ENCODE data around the gene RPS21. TPM values are rescaled to one million over a fixed set of nuclear protein-coding genes. Genes with fewer than 3 reads are reported as not detected.

Gene RPS21
- total RNA-seq, 1 donor from 2014 or later = 1,629 TPM

- H3K4me3 Mint-ChIP-seq = peak overlapping the region; percentile 95
- peaks cover 46% of the 10 kb centered on the region for H4K20me1 ChIP-seq (ENCODE audit: low read depth)
- peak overlapping the region; percentile 99 for H3K4me2 ChIP-seq
- peaks cover 18% of the 10 kb centered on the region for H3K4me1 ChIP-seq
- no peak overlapping the region for H3K27ac Mint-ChIP-seq
- H2AFZ ChIP-seq (replicated peaks) = no peak overlapping the region
- H3K9ac ChIP-seq = peak overlapping the region; percentile 86
- H3K4me3 ChIP-seq = peak overlapping the region; percentile 96
- peaks cover 38% of the 10 kb centered on the region for H3F3A ChIP-seq (ENCODE audit: low read depth)
- H3K27me3 Mint-ChIP-seq (ENCODE audit: insufficient read depth, low read depth) = peaks cover 8% of the 10 kb centered on the region
- no peaks in the 10 kb centered on the region for H3K9me3 Mint-ChIP-seq
- no peak for DNase-seq (ENCODE audit: low spot score)
- no peak overlapping the region for H3K27ac ChIP-seq
- H3K79me2 ChIP-seq (ENCODE audit: low read depth) = peaks cover 61% of the 10 kb centered on the region
- H3K36me3 ChIP-seq = peaks cover 8% of the 10 kb centered on the region
- no peaks in the 10 kb centered on the region for H3K9me3 ChIP-seq (ENCODE audit: low read depth)
- H3K4me1 Mint-ChIP-seq = peaks cover 32% of the 10 kb centered on the region
- TF ChIP-seq, protein P1, sequence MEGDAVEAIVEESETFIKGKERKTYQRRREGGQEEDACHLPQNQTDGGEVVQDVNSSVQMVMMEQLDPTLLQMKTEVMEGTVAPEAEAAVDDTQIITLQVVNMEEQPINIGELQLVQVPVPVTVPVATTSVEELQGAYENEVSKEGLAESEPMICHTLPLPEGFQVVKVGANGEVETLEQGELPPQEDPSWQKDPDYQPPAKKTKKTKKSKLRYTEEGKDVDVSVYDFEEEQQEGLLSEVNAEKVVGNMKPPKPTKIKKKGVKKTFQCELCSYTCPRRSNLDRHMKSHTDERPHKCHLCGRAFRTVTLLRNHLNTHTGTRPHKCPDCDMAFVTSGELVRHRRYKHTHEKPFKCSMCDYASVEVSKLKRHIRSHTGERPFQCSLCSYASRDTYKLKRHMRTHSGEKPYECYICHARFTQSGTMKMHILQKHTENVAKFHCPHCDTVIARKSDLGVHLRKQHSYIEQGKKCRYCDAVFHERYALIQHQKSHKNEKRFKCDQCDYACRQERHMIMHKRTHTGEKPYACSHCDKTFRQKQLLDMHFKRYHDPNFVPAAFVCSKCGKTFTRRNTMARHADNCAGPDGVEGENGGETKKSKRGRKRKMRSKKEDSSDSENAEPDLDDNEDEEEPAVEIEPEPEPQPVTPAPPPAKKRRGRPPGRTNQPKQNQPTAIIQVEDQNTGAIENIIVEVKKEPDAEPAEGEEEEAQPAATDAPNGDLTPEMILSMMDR (IDR thresholded peaks at IDR 0.05) = no peak
- TF ChIP-seq EZH2 (IDR thresholded peaks at IDR 0.05) (no peak), EZH2phosphoT487 (IDR thresholded peaks at IDR 0.05) (no peak)
- no peaks in the 10 kb centered on the region for H3K27me3 ChIP-seq
- peaks cover 7% of the 10 kb centered on the region for H3K36me3 Mint-ChIP-seq
Measured at GRCh38 chr20:62387933-62388635, 1.2 kb downstream of the RPS21 start.

GRCh38 chr20:62388839-62389600 lies 2.1 kb downstream of the RPS21 start:
- H2AFZ ChIP-seq (replicated peaks) = no peak overlapping the region
- peak overlapping the region; percentile 95 for H3K4me3 Mint-ChIP-seq
- peaks cover 30% of the 10 kb centered on the region for H3F3A ChIP-seq (ENCODE audit: low read depth)
- H3K36me3 ChIP-seq = peaks cover 8% of the 10 kb centered on the region
- H3K27me3 ChIP-seq = no peaks in the 10 kb centered on the region
- H3K9me3 Mint-ChIP-seq = no peaks in the 10 kb centered on the region
- peaks cover 30% of the 10 kb centered on the region for H3K4me1 Mint-ChIP-seq
- H3K27ac ChIP-seq = no peak overlapping the region
- no peak overlapping the region for H3K4me3 ChIP-seq
- peaks cover 18% of the 10 kb centered on the region for H3K4me1 ChIP-seq
- H4K20me1 ChIP-seq (ENCODE audit: low read depth) = peaks cover 49% of the 10 kb centered on the region
- H3K9ac ChIP-seq = no peak overlapping the region
- peaks cover 7% of the 10 kb centered on the region for H3K36me3 Mint-ChIP-seq
- DNase-seq (ENCODE audit: low spot score) = no peak
- H3K79me2 ChIP-seq (ENCODE audit: low read depth) = peaks cover 55% of the 10 kb centered on the region
- TF ChIP-seq, protein P1 (IDR thresholded peaks at IDR 0.05) = no peak
- TF ChIP-seq EZH2 (IDR thresholded peaks at IDR 0.05) (no peak), EZH2phosphoT487 (IDR thresholded peaks at IDR 0.05) (no peak)
- H3K9me3 ChIP-seq (ENCODE audit: low read depth) = no peaks in the 10 kb centered on the region
- no peak overlapping the region for H3K4me2 ChIP-seq
- H3K27ac Mint-ChIP-seq = no peak overlapping the region
- H3K27me3 Mint-ChIP-seq (ENCODE audit: insufficient read depth, low read depth) = peaks cover 8% of the 10 kb centered on the region

DNA sequence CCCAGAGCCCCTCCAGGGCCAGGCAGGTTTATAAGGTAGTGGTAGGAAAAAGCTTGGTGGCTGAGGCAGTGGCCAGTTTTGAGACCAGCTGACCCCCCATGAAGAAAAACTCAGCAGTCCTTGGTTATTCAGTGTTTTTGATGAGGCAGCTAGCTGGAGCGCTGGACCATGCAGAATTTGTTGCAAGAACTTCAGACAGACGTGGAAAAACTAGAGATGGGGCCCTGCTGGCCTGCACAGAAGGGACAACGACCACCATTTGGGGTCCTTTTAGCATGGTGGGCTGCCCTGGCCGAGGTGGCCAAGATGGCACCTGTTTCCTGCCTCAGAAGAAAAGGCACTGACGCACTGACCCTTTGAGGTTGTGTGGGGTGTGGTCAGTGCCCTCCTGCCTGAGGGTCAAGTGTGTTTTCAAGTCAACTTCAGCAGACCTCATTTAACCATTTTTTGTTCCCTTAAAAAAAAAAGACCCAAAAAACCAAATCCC lies 2.7 kb downstream of the RPS21 start:
- Histone ChIP-seq H3K4me3 (no peak overlapping the region), H3K27ac (no peak overlapping the region), H3K79me2 (ENCODE audit: low read depth) (peaks cover 49% of the 10 kb centered on the region), H3K27me3 (no peaks in the 10 kb centered on the region), H3F3A (ENCODE audit: low read depth) (peaks cover 24% of the 10 kb centered on the region), H3K4me2 (no peak overlapping the region), H3K9me3 (ENCODE audit: low read depth) (no peaks in the 10 kb centered on the region), H4K20me1 (ENCODE audit: low read depth) (peaks cover 43% of the 10 kb centered on the region), H3K36me3 (peaks cover 8% of the 10 kb centered on the region), H3K4me1 (peaks cover 18% of the 10 kb centered on the region), H2AFZ (replicated peaks) (no peak overlapping the region), H3K9ac (no peak overlapping the region)
- H3K4me1 Mint-ChIP-seq = peaks cover 26% of the 10 kb centered on the region
- H3K27me3 Mint-ChIP-seq (ENCODE audit: insufficient read depth, low read depth) = peaks cover 8% of the 10 kb centered on the region
- DNase-seq (ENCODE audit: low spot score) = no peak
- no peak for TF ChIP-seq EZH2phosphoT487 (IDR thresholded peaks at IDR 0.05)
- TF ChIP-seq, protein P1 (IDR thresholded peaks at IDR 0.05) = no peak
- TF ChIP-seq EZH2 (IDR thresholded peaks at IDR 0.05) = no peak
- H3K27ac Mint-ChIP-seq = no peak overlapping the region
- H3K36me3 Mint-ChIP-seq = peaks cover 7% of the 10 kb centered on the region
- peak overlapping the region; percentile 65 for H3K4me3 Mint-ChIP-seq
- no peaks in the 10 kb centered on the region for H3K9me3 Mint-ChIP-seq
